HG02870 (cell line): Measurements from ENCODE around the gene CEP170.
"Not testable (repeated sequence)": the region's sequence is repeated elsewhere in the genome, so short reads cannot be mapped to it uniquely, and the experiment has no call there.

Experiments
- ATAC-seq: cut with Tn5 transposase; IDR thresholded peaks from one replicate; pipeline ENCODE4 v1.9.1; 2021; ENCODE audit warnings: mild to moderate bottlenecking, moderate library complexity; ENCODE audit not compliant: unreplicated experiment

CEP170 gene

DNA sequence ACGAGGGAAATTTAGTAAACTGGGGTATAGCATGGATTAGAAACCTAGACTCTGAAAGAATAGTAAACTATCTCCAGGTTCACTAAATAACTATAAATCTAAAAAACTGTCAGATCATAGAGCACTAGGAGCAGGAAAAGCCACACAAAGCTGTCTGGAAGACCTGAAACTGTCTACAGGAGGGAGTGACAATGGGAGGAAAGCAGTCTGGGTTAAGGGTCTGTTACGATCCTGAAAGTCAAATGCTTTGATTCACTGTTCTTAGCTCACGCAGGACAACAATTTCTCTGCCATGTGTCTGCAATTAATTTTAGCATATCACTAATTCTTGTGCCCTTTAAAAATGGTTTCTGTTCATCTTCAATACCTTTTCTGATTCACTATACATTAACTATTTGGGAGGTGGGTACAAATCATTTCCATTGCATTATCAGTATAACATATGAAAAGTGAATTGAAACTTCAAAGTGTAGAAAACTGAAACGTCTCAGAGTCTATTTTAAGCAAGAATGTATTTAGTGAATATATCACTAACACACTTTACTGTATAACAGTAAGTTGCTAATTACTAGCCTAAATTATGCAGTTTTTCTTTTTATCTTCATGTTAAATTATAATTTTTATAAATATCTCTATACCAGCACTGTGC is 18.4 kb downstream of the CEP170 start:
- peak; percentile 76 for ATAC-seq

DNA sequence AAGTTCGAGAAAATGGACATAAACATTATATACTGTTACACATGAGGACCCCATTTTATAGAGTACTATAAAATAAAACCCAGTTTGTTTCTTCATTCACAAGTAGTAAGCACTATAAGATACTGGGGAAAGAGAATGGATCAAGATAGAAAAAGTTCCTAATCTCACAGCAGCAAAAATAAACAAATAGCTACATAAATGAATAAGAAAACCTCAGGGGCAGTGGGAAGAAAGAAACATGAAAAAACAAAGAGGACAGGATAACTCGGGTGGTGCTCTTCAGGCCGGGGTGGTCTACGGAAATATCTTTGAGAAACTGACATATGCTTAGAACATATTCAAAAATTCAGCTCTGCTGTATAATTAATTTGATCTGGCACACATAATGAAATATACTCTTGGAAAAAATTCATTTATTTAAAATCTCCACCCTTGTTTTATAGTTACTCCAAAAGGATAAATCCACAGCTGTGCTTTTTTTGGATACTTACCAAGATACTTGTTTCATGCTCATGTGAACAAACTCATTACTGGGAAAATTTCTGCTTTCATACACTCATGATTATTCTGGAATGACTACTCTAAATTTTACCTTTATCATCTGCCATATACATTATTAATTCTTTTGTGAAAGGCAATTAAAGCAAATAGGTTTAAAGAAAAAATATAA is 20.0 kb downstream of the CEP170 start:
- no peak for ATAC-seq

DNA sequence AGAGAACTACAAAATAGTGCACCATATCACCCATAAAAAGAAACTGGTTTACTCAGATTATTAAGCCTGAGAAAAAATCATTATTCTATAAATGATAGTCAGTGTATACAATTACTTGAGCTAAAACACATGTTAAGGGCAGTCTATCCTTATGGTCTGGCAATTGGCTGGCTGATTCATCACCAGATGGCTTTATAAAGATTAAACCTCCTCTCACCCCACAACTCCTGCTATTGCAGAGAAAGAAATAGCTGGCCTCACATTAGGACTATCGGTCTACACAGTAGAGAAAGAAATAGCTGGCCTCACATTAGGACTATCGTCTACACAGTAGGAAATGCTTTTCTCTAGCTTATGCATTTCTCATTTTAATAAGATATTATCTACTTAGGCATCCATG is 21.2 kb downstream of the CEP170 start:
- no peak for ATAC-seq

DNA sequence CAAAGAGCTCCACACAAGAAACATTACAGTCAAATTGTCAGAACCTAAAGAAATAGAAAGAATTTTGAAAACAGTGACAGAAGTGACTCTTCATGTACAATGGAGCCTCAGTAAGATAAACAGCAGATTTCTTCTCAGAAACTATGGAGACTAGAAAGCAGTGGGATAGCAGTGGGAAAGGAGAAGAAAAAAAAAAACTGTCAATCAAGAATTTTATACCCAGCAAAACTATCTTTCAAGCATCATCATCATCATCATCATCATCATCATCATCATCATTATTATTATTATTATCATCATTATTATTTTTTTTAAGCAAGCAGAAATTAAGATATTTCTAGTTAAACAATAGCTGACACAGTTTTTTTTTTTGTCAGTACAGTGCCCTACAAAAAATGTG is 24.2 kb downstream of the CEP170 start:
- ATAC-seq = no peak

DNA sequence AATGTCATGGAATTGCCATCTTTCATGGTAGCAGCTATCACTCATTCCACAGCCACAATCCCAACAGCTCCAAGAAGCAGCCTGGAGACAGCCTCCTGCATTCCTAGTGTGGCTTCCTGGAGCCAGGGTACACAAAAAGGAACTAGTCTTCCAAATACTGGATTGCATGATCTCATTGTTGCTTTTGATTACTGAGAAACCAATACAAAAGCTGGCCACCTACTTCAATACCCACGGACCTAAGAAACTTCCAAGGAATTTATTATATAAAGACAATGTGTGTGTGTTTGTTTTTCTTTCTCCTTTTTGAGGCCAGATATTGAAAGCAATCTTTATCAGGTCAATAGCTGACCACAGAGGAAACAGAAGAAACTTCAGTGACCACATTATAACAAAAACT is 25.6 kb downstream of the CEP170 start:
- ATAC-seq = no peak

DNA sequence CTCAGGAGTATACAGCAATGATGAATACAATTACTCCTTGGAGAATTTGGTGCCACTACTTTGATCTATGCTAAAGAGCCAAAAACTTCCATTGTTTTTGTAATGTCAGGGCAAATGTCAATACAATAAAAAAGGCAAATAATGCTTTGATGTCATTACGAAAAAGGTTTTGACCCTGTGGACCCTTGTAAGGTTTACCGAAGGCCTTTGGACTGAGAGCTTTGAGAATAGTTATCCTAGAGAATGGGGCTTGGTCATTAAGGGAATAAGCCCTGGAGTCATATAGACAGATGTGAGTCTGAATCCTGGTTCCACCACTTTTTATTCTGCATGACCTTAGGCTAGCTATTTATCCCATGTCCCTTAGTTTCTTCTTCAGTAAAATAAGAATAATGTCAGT is 27.5 kb downstream of the CEP170 start:
- ATAC-seq = no peak

DNA sequence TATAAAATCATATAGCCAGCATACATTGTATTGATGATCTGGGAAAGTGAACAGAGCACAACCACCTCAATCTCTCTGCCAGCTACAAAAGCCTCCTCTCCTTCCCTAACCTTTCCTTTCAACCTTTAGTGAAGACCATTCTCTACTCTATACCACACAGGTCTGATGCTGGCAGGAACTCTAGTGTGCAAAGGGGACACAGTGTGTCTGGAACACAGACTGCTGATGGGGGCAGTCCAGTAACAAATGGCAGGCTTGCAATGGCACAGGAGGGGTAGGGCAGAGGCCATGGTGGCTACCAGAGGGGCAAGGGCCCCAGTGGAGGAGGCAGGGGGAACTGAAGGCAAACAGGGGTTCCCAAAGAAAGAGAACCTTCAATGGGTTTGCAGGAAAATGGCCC is 37.0 kb downstream of the CEP170 start:
- ATAC-seq = no peak

DNA sequence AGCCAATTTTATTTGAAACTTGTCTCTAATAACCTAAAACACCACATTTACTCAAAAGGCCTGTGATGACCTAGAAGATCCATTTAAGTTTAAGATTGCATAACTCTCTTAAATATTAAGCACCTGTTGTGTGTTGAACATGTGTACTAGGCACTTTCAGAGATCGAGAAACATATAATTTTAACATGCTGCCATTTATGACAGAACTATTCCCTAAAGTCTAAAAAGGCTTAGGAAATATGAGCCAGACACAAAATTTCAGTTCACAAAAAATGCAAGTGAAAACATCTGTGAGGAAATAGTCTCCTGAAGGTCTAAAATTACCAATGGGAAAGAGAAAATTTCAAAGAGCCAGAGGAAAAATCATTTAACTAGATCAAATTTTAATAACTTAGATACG is 37.7 kb downstream of the CEP170 start:
- ATAC-seq = no peak

DNA sequence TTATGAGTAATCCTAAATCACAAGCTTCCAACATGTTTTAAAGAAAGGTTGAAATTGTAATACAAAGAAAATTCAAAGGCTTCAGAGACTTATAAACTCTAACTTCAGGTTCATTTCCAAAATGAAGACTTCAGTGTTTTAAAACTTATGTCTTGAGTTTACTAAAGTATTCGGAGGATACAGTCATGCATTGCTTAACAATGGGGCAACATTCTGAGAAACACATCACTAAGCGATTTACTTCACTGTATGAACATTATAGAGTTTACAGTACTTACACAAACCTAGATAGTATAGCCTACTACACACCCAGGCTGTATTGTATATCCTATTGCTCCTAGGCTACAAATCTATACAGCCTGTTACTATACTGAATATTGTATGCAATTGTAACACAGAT is 38.3 kb downstream of the CEP170 start:
- no peak for ATAC-seq

DNA sequence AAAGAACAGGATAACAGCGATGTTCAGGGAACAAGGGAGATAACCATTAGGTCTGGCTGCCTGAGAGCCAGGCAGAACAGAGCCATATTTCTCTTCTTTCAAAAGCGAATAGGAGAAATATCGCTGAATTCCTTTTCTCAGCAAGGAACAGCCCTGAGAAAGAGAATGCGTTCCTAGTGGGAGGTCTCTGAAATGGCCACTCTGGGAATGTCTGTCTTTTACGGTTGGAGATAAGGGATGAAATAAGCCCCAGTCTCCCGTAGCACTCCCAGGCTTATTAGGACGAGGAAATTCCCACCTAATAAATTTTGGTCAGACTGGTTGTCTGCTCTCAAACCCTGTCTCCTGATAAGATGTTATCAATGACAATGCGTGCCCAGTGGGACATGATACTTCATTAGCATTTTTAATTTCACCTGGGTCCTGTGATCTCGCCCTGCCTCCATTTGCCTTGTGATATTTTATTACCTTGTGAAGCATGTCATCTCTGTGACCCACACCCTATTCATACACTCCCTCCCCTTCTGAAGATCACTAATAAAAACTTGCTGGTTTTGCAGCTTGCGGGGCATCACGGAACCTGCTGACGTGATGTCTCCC is 39.7 kb downstream of the CEP170 start:
- ATAC-seq = not testable (repeated sequence)

DNA sequence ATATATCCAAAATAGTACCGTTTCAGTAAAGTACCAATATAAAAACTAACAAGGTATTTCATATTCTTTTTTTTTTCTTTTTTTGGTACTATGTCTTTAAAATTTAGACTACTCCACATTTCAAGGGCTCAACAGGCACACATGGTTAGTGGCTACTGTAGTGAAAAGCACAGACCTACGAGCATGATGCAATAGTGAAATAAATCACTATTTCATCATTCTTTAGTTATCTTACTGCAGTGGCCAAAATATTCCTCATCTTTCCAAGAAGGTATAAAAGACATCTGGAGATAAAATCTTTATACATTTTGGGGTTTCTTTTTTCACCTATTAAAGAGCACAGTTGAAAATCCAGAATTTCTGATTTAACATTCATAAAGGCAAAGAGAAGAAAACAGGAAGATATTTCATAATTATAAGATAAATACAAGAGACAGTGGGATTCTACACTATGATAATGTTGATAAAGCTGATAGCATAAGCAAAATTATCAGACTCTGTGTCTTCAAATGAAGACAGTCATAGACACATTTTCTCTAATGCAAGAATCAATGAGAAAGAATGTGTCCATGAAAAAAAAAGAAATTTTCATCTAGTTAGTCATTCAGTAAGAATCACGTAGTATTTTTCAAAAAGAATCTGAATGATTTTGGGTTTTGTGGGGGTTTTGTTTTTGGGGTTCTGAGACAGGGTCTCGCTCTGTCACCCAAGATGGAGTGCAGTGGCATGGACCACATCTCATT is 41.9 kb downstream of the CEP170 start:
- no peak for ATAC-seq

DNA sequence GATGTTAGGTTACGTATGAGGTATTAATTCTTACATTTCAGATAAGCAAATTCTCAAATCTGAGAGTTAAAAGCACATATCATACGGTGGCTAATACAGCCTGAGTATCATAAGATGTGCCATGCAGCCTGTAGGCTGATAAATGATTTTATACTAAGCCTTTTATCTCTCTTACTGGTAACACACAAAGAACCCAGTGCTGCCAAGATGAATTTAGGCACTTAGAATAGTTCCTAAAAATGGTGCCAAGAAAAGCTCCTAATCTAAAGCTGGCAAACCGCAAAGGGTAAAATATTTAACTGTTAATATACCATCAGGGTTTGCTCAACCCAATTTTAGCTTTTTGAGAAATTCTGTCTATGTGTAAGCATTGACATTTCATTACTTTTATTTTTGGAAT is 43.1 kb downstream of the CEP170 start:
- not testable (repeated sequence) for ATAC-seq

DNA sequence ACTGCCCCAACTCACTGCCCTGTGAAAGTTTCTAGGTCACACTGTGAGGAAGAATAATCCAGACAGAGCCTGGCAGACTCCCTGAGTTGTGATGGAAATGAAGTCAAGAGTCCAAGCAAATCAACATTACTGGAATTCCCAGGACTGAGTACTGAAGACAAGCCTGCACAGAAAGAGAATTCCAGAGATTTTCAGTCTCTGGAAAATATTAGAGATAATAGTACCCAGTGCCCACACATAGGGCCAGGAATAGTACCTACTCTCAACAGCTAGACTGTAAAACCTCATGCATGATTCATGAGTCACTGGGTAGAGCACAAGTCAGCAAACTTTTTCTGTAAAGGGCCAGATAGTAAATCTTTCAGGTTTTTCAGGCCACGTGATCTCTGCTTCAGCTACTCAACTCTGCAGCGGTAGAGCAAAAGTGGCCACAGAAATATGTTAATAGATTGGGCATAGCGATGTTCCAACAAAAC is 50.0 kb downstream of the CEP170 start:
- not testable (repeated sequence) for ATAC-seq

DNA sequence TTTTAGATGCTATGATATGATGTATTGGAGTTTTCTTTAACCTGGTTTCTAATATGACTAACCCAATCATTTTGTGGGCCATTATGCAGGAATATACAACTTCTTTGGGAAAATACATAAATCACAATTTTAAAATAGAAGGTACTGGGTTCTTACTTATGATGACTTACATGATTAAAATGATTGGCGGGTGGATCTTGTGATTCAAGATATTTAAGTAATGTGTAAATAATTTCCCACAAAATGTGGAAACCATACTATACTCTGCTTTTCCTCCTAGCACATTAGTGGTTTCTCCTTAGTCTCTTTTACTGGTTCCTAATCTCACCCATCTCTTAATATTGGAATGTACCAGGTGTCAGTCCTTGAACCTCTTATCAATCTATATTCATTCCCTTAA is 50.7 kb downstream of the CEP170 start:
- ATAC-seq = not testable (repeated sequence)

DNA sequence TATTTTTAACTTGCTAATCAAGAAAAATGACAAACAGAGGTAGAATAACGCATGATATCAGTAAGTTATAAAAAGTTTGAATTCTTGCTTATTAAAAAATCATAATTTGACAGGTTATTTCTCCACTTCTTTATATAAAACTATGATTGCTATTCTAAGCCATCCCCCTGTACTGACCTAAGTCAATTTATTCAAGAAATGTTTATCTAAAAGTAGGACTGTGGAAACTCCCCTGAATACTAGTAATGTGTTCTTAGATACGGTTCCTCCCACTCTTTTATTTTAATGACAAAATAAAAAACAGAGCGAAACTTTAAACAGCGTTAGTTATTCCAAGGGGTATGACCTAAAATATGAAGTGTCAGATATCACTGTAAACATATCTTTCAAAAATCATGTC is 51.9 kb downstream of the CEP170 start:
- not testable (repeated sequence) for ATAC-seq

DNA sequence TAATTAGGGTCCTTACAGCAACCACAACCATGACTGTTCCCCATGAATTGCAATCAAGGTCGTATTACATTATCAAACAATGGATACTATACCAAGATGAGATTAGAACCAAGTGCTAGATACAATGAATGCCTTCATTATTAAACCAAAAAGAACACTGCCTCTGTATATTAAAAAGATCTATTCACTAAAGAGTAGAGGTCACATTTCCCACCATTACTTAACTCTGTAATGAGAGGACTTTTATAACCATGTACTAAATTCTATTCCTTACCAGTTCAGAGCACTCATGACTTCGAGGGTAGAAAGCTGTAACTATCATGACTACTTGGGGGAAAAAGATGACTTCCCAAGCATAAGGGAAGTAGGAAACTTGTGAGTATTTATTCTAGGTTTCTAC is 53.8 kb downstream of the CEP170 start:
- ATAC-seq = not testable (repeated sequence)

DNA sequence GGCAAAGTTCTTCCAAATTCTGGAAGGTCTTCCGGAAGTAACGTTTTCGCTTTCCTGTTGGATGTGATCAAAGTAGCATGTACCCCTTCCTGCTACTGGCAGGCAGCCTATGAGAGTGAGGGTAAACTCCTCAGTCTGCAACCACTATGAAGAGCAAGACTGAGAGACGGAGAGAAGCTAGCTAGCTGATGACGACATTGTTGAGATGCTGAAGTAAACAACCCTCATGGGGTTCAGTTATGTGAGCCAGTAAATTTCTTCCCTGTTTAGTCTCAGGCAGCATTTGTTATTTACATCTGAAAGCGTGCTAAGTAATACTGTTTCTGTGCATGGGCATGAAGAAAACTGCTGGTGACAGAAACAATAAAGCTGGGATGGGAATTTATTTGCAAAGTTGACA is 57.6 kb downstream of the CEP170 start:
- not testable (repeated sequence) for ATAC-seq

DNA sequence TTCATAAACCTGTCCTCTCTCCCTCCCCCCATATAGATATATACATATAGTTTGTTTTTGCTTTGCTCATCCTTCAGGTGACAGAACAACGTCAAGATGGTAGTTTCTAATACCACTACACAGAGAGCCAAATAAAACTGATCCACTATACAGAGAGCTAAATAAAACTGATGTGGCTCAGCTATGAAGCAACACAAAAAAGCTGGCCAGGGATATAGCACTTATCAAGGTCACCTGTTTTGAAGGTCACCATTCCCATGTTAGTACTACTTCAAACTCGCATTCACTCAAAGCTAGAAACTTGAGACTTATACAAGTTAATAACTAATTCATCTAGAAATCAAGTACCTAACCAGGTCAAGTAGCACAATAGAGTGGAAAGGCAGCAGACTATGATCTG is 61.8 kb downstream of the CEP170 start:
- not testable (repeated sequence) for ATAC-seq

DNA sequence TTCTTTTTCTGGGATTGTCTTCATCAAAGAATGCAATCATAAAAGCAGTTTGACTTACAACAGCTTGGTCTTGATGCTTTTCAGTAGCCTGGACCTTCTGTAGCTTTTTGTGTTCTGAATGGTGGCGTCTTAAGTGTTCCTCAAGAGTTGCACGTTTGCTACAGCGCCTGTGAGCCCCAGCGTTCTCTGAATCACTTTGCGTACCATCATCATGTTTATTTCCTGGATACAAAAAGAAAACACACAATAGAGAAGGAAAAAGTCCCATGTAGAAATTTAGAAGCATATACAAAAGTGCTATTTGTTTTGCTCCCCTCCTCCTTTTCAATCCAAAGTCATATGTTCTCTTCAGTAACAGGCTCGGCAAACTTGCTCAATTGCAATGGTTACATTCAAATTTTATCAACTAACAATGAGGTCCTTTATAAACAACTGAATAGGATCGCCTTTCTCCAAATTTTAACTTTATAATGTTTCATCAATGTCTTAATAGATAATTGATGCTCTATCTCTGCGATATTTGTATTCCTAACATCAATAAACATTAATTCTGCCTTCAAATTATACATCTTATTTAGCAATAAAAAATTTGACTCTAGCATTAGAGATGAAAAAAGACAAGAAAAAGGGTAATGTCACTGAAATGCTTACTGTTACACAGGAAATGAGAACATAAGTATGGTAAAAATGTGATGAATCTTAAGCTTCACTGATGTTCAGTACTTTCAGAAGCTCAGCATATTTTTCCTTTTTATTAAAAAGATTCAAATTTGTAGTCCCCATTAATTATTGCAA is 68.7 kb downstream of the CEP170 start:
- not testable (repeated sequence) for ATAC-seq

DNA sequence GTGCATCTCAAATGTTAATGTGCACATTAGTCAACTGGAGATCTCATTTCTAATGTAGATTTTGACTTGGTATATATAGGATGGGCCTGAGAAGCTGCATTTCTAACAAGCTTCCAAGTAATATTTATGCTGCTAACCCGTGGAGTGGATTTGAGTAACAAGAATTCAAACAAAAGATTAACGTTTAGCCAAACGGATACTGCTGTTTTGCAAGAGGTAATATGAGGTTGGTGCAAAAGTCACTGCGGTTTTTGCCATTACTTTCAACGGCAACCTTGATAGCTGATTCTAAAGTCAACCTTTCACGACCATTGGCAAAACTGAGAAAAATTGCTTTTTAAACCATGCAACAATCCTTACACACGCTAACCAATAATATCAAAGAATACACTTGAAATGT is 70.3 kb downstream of the CEP170 start:
- ATAC-seq = not testable (repeated sequence)

DNA sequence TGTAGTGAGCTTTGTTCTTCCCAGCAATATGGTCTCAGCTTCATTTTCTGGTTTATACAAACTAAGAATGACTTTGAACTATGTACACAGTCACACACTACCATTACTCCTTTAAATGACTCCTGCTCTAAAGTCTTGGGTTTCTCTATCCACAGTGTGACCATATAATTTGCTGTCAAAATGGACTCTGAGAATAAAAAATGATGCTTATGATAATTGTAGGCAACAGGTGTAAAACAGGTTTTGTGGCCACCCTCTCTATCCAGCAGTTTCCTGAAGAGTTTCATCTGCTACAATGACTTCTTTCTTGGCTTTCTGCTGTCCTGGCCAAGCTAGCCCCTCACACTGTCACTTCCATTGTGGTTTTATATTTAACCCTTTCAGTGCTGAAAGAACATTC is 71.4 kb downstream of the CEP170 start:
- not testable (repeated sequence) for ATAC-seq
